IPS-NIHi7 (cell line): Measurements from ENCODE around the gene SDCCAG8.

Source experiments
- DNase-seq: peaks from one replicate; pipeline ENCODE4 v3.0.0; 2012; ENCODE audit warnings: mixed read lengths; ENCODE audit errors: extremely low spot score

The SDCCAG8 gene

GRCh38 chr1:243501002-243501401, 245.2 kb downstream of the SDCCAG8 start:
- no peak for DNase-seq

GRCh38 chr1:243503155-243503554, 247.3 kb downstream of the SDCCAG8 start:
- DNase-seq, result no peak

- DNase-seq, result no peak
Measured at GRCh38 chr1:243505986-243506689, 250.3 kb downstream of the SDCCAG8 start.

- DNase-seq, result no peak
Measured at GRCh38 chr1:243507001-243507671, 251.3 kb downstream of the SDCCAG8 start.

- no peak for DNase-seq
Measured at GRCh38 chr1:243507672-243508302, 251.9 kb downstream of the SDCCAG8 start.

- no peak for DNase-seq
Measured at GRCh38 chr1:243508303-243508713, 252.5 kb downstream of the SDCCAG8 start.

- no peak for DNase-seq
Measured at GRCh38 chr1:243508943-243509342, 253.1 kb downstream of the SDCCAG8 start.

- no peak for DNase-seq
Measured at GRCh38 chr1:243510928-243511327, 255.1 kb downstream of the SDCCAG8 start.

GRCh38 chr1:243513726-243514491, 258.1 kb downstream of the SDCCAG8 start:
- no peak for DNase-seq

GRCh38 chr1:243514927-243515326, 259.1 kb downstream of the SDCCAG8 start:
- DNase-seq, result no peak

- DNase-seq, result no peak
Measured at GRCh38 chr1:243520831-243521230, 265.0 kb downstream of the SDCCAG8 start.

GRCh38 chr1:243523766-243524165, 267.9 kb downstream of the SDCCAG8 start:
- no peak for DNase-seq

- DNase-seq, result no peak
Measured at GRCh38 chr1:243525085-243525487, 269.2 kb downstream of the SDCCAG8 start.

- no peak for DNase-seq
Measured at GRCh38 chr1:243526180-243526579, 270.3 kb downstream of the SDCCAG8 start.

GRCh38 chr1:243528459-243529121, 272.7 kb downstream of the SDCCAG8 start:
- no peak for DNase-seq

- DNase-seq, result no peak
Measured at GRCh38 chr1:243529512-243529911, 273.7 kb downstream of the SDCCAG8 start.

- DNase-seq, result no peak
Measured at GRCh38 chr1:243535014-243535413, 279.2 kb downstream of the SDCCAG8 start.

GRCh38 chr1:243539636-243540035, 283.8 kb downstream of the SDCCAG8 start:
- no peak for DNase-seq

- DNase-seq, result no peak
Measured at GRCh38 chr1:243542739-243543415, 287.0 kb downstream of the SDCCAG8 start.

GRCh38 chr1:243543501-243543900, 287.7 kb downstream of the SDCCAG8 start:
- no peak for DNase-seq

- DNase-seq, result no peak
Measured at GRCh38 chr1:243546457-243546856, 290.6 kb downstream of the SDCCAG8 start.
